HG03039 (cell line): ENCODE measurements around the gene ADGB.

ENCODE experiments used
- ATAC-seq: cut with Tn5 transposase; IDR thresholded peaks from one replicate; pipeline ENCODE4 v1.9.1; 2021; ENCODE audit warnings: mild to moderate bottlenecking, moderate library complexity; ENCODE audit not compliant: unreplicated experiment

The ADGB gene

GRCh38 chr6:146628350-146628749, 29.6 kb downstream of the ADGB start:
- ATAC-seq = no peak

- no peak for ATAC-seq
Measured at GRCh38 chr6:146634022-146634421, 35.2 kb downstream of the ADGB start.

GRCh38 chr6:146635165-146635564, 36.4 kb downstream of the ADGB start:
- no peak for ATAC-seq

DNA sequence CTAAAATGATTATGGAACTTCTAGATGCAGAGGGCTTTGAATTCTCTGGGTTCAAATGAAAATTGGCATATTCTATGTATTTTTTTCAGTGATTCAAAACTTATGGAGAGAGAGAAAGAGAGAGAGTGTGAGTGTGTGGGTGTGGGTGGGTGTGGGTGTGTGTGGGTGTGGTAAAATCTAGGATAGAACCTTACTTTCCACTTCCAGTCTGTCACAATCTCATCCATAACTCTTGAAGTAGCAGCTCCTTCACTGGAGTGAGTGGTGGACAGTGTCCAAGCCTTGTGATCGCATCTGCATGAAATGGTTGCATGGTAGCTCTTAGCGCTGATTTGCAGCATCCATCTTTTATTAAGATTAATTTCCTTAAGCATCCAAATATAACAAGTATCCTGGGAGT, 37.7 kb downstream of the ADGB start:
- ATAC-seq = no peak

GRCh38 chr6:146642921-146643320, 44.1 kb downstream of the ADGB start:
- no peak for ATAC-seq

- peak; percentile 34 for ATAC-seq
Measured at GRCh38 chr6:146650799-146651481, 52.2 kb downstream of the ADGB start.

DNA sequence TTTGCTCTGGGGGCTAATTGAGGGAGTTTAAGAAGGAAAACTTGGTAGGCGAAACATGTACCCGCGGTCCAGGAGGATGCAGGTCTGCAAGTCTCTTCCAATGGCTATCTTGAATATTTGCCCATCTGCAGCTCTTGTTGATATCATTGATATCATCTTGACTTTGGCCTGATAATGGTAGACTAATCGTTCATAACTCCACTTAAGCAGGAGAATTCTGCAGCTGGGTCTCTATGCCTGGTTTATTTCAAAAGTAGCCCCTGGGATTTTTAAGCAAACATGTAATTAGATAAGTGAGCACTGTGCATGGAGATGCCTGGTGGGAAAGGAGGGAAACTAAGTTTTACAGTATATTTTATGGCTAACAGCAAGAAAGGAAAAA, 52.7 kb downstream of the ADGB start:
- ATAC-seq = no peak

DNA sequence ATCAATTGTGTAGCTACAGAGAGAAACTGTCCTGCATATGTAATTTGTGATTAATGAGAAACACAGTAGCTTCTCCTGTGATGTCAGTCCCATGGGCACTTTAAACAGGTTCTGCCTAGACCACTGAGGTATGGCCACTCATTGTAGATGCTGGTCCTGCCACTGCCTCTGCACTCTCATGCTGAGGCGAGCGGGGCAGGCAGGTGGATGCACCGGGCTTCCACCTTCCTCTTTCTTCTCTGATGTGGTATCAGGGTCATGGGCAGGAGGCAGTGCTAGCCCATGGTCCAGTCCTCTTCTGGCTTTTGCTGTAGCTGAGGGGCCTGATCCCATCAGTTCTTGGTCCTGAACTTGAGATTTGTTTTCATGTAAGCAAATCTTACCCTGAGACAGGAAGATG, 58.7 kb downstream of the ADGB start:
- no peak for ATAC-seq

DNA sequence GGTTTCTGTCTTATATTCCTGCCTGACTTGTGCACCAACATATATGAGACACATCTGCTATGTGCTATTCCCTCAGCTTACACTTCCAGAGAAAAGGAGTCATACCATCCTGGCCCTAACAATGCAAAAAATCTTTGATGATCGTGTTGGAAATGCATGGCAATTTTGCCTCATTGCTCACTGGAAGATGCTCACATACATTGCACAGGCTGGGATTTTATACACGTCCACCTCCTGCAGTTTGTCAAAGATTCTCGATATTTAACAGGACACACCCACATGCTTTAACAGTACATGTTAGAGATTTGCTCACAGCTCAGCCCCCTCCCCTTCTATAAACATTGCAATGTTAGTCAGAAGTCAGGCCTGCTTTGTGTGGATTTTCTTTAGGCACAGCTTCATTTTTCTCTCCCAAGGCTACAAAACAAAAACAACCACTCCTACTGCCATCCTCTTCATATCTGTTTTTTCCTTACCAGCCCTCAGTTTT, 66.1 kb downstream of the ADGB start:
- ATAC-seq = no peak

- ATAC-seq = no peak
Measured at GRCh38 chr6:146666909-146667308, 68.1 kb downstream of the ADGB start.

DNA sequence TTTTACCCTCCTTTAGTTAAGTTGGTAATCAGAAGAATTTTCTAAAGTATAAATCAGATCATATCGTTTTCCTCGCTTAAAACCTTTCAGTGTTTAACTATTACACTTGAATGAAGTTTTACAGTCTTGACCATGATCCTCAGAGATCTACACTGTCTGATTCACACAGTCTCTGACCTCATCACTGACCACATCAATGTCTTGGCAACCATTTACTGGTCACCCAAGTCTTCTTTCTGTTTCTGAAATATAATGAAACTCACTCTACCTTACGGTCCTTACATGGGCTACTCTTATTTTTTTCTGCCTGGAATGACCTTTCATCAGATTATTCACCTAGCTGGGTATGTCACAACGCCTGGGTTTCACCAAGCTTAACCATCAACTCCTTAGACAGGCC, 71.4 kb downstream of the ADGB start:
- no peak for ATAC-seq

- ATAC-seq = no peak
Measured at GRCh38 chr6:146673069-146673468, 74.3 kb downstream of the ADGB start.

- no peak for ATAC-seq
Measured at GRCh38 chr6:146679386-146679785, 80.6 kb downstream of the ADGB start.

- ATAC-seq = no peak
Measured at GRCh38 chr6:146682919-146683318, 84.1 kb downstream of the ADGB start.

GRCh38 chr6:146689806-146690205, 91.0 kb downstream of the ADGB start:
- no peak for ATAC-seq

DNA sequence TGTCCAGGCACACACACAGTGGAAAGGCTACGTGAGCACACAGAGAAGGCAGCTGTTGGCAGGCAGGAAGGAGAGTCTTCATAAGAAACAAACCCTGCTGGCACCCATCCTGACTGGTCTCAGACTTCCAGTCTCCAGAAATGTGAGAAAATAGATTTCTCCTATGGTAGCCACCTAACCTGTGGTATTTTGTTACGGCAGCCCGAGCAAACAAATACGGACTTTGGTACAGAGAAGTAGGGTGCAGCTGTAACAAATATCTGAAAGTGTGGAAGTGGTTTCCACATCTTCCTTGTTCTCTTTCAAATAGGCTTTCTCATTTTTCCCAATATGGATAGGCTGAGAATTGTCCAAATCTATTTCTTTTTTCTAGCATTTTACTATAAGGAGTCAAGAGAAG, 94.6 kb downstream of the ADGB start:
- ATAC-seq = no peak

GRCh38 chr6:146697921-146698320, 99.1 kb downstream of the ADGB start:
- no peak for ATAC-seq

- peak; percentile 78 for ATAC-seq
Measured at GRCh38 chr6:146700078-146700686, 101.4 kb downstream of the ADGB start.

DNA sequence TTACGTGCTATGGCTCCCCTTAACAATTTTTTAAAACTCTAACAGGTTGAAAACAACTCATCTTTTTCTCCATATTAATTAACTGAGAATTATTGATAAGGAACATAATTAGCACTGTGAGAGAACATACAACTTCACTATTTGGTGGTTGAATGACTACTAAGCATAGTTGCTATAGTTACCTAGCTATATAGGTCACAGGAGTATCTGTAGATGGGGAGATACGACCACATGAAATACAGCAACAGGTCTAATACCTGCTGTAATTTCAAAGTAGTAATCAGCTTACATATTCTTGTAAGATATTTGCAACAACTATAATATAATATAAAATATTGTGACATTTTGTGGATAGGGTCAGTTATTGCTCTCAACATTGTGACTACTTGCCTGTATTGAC, 102.9 kb downstream of the ADGB start:
- no peak for ATAC-seq

- ATAC-seq = no peak
Measured at GRCh38 chr6:146709036-146709622, 110.4 kb downstream of the ADGB start.

GRCh38 chr6:146719387-146719786, 120.6 kb downstream of the ADGB start:
- no peak for ATAC-seq

GRCh38 chr6:146739696-146740095, 140.9 kb downstream of the ADGB start:
- no peak for ATAC-seq
